ENCODE measurements around the gene TMEM121.

DNA sequence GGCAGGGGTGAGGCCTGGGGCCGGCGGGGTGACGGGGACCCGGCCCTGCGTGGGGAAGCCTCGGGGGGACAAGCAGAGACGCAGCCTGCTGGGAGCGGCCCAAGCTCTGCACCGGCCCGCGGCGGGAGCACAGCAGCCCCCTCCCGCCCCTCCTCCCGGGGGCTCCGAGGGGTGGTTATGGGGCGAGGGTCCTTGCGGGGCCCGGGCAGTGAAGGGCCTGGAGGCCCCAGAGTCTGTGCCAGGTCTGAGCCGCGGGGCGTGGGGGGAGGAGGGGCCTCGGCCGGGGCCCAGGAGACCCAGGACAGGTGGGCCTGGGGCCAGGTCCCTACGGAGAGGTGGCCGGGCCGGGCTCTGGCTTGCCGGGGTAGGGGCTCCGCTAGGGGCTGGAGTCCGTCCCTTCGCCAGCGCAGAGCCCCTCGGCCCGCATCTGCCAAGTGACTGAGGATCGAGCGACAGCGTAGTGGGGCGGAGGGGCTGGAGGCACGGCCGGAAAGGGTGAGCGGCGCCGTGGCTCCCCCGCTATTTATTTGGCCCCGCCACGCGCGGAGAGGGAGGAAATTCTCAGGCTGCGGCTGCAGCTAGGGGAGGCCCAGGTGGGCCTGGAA lies 495 bp downstream of the TMEM121 start:
- TF ChIP-seq, protein P1, sequence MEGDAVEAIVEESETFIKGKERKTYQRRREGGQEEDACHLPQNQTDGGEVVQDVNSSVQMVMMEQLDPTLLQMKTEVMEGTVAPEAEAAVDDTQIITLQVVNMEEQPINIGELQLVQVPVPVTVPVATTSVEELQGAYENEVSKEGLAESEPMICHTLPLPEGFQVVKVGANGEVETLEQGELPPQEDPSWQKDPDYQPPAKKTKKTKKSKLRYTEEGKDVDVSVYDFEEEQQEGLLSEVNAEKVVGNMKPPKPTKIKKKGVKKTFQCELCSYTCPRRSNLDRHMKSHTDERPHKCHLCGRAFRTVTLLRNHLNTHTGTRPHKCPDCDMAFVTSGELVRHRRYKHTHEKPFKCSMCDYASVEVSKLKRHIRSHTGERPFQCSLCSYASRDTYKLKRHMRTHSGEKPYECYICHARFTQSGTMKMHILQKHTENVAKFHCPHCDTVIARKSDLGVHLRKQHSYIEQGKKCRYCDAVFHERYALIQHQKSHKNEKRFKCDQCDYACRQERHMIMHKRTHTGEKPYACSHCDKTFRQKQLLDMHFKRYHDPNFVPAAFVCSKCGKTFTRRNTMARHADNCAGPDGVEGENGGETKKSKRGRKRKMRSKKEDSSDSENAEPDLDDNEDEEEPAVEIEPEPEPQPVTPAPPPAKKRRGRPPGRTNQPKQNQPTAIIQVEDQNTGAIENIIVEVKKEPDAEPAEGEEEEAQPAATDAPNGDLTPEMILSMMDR (conservative IDR thresholded peaks at IDR 0.05; ENCODE audit: low read length): no peak
- no peak for TF ChIP-seq EZH2phosphoT487 (IDR thresholded peaks at IDR 0.05; ENCODE audit: borderline replicate concordance, low read depth, low read length)
